ENCODE data around the gene PNN. TPM values are rescaled to one million over a fixed set of nuclear protein-coding genes. Genes with fewer than 3 reads are reported as not detected.

The PNN gene
- total and polyA plus RNA-seq, 2 donors (not counting 3 experiments of a cell fraction or from before 2014, with no cell fraction given): 27.3 to 79.4 TPM

GRCh38 chr14:39212693-39213092 is 37.6 kb downstream of the PNN start:
- H3K36me3 ChIP-seq (ENCODE audit: control insufficient read depth in 2 of 2, extremely low read depth in 1 of 2, insufficient read depth in 2 of 2, low read length in 2 of 2): no peaks in the 10 kb centered on the region
- no peak overlapping the region for H2AFZ ChIP-seq (ENCODE audit: low read depth, low read length)
- no peaks in the 10 kb centered on the region for H3K27me3 ChIP-seq (ENCODE audit: control insufficient read depth in 2 of 2, insufficient read depth in 2 of 2, low read length in 2 of 2)
- TF ChIP-seq FOS (IDR thresholded peaks at IDR 0.05; ENCODE audit: borderline replicate concordance, insufficient read depth, low read length) (no peak), EZH2 (IDR thresholded peaks at IDR 0.05; ENCODE audit: borderline replicate concordance, low read depth, low read length, severe bottlenecking) (no peak), MYC (IDR thresholded peaks at IDR 0.05; ENCODE audit: low read depth, low read length) (no peak), JUN (IDR thresholded peaks at IDR 0.05; ENCODE audit: borderline replicate concordance, insufficient read depth, insufficient read length, low read depth) (no peak), MAX (IDR thresholded peaks at IDR 0.05; ENCODE audit: insufficient read depth, insufficient read length) (no peak), POLR2A (IDR thresholded peaks at IDR 0.05; ENCODE audit: low read depth, low read length) (no peak), GATA2 (IDR thresholded peaks at IDR 0.05; ENCODE audit: insufficient read depth, insufficient read length, low read depth, low read length) (no peak), POLR2AphosphoS5 (IDR thresholded peaks at IDR 0.05; ENCODE audit: insufficient read depth, low read depth, low read length) (no peak)
- TF ChIP-seq, protein P1, sequence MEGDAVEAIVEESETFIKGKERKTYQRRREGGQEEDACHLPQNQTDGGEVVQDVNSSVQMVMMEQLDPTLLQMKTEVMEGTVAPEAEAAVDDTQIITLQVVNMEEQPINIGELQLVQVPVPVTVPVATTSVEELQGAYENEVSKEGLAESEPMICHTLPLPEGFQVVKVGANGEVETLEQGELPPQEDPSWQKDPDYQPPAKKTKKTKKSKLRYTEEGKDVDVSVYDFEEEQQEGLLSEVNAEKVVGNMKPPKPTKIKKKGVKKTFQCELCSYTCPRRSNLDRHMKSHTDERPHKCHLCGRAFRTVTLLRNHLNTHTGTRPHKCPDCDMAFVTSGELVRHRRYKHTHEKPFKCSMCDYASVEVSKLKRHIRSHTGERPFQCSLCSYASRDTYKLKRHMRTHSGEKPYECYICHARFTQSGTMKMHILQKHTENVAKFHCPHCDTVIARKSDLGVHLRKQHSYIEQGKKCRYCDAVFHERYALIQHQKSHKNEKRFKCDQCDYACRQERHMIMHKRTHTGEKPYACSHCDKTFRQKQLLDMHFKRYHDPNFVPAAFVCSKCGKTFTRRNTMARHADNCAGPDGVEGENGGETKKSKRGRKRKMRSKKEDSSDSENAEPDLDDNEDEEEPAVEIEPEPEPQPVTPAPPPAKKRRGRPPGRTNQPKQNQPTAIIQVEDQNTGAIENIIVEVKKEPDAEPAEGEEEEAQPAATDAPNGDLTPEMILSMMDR (IDR thresholded peaks at IDR 0.05; ENCODE audit: extremely low read depth in 1 of 2, insufficient read depth in 1 of 2, low read depth in 1 of 2, low read length in 2 of 2): no peak
- BruUV-seq (replicated peaks): no TSS peak
- ChIA-PET CTCF (interaction anchor here (0.7 to 2.4 kb wide), 2 partner anchors 22 to 213 kb away, joined by 4 to 7 read pairs; no protein-coding TSS in a partner anchor), POLR2A (no interaction called here)
- no peaks in the 10 kb centered on the region for H3K9me1 ChIP-seq (replicated peaks; ENCODE audit: control insufficient read depth, extremely low read depth, insufficient read depth, low read length)
- H3K4me1 ChIP-seq (ENCODE audit: control insufficient read depth, extremely low read depth, insufficient read depth, low read length): peaks cover 6% of the 10 kb centered on the region
- no peak for DNase-seq (ENCODE audit: low read depth, low spot score)
- H3K79me2 ChIP-seq (ENCODE audit: control insufficient read depth, insufficient read depth, low read length): no peaks in the 10 kb centered on the region
- intact Hi-C loops (cut with micrococcal nuclease): no loop called here
- no peaks in the 10 kb centered on the region for H3K9me3 ChIP-seq (replicated peaks; ENCODE audit: control insufficient read depth, insufficient read depth, low read length)
- H4K20me1 ChIP-seq (replicated peaks; ENCODE audit: control insufficient read depth, extremely low read depth, insufficient read depth, low read length): no peaks in the 10 kb centered on the region
- H3K27ac ChIP-seq (ENCODE audit: insufficient read depth, low read depth, low read length): no peak overlapping the region
- no peak overlapping the region for H3K4me3 ChIP-seq (replicated peaks in 1 of 3; ENCODE audit: insufficient read depth in 1 of 3, low read depth in 1 of 3, low read length in 3 of 3)
- dilution Hi-C loops (cut with MboI; ENCODE audit: extremely low pct_ligation_motif_present, low sequenced_read_pairs): no loop called here
- H3K4me2 ChIP-seq (ENCODE audit: insufficient read depth, low read length): no peak overlapping the region
- H3K9ac ChIP-seq (replicated peaks; ENCODE audit: extremely low read depth, insufficient read depth, low read length): no peak overlapping the region
- FAIRE-seq: peak; percentile 37
